Heart left ventricle (tissue), 13 donors: ENCODE data around the gene MKKS.

Experiments
- POLR2A ChIP-seq, 2 donors: fragments of 450-650 bp; IDR thresholded peaks; one replicate each; pipeline ENCODE4 v1.6.1; 2017; ENCODE audit warnings: antibody characterized with exemption in 2 of 2, mild to moderate bottlenecking in 2 of 2, moderate library complexity in 2 of 2
- TF ChIP-seq, protein P1 (sequence below), 12 donors: fragments of 200-600 bp; sonication (generic) in 4 of 12; IDR thresholded peaks; one replicate each; pipeline versions ENCODE4 v1.5.0 to v1.8.0; 2018 to 2022; ENCODE audit warnings: antibody characterized with exemption in 12 of 12, mild to moderate bottlenecking in 5 of 12
- donor health status: ischemic (EF 13 %, LVEDD 7.1; RV severe dilation, severe dysfunction).
- donor health status: DM: no; HTN: yes; CAD: no.
- donor health status: DM: no; HTN: no; CAD: no.
- donor health status: ischemic (EF 25% LVEDD 6.9; RV normal size, moderate dysfunction).
- donor health status: ischemic (EF 25% LVEDD 5.7; RV mildly dilated, moderate dysfunction).
- donor health status: ischemic (EF 35%, LVEDD 5.7; RV mildly dilated, moderate dysfunction).
- donor health status: nonischemic (EF 11% LVEDD 7.7; RV severe dilation, severe dysfunction).
- donor health status: DM: yes; HTN: yes; CAD: no.
- donor health status: PGD.
- donor health status: ischemic (EF 29% LVEDD 5.4; RV normal size, mild dysfunction).
- donor health status: nonischemic (EF 23%, LVEDD 6.1; RV moderate dilation, normal function).

DNA sequence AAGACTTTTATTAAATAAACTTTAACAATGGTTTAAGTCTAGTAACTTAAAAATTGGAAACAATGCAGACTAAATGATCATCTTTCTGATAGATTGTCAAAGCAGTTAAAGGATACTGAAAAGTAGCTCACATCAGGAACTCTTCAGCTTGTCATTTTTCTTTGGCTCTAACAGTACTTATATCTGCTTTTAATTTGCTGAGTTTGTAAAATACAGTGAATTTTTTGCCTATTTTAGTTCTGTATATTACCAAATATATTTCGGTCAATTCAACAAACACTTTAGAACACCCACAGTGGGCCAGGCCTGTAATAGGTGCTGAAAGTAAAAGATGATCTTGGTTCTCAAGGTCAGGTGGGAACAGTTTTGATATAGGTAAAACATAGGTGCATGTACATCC is 22.3 kb downstream of the MKKS start:
- no peak for TF ChIP-seq POLR2A (IDR thresholded peaks at IDR 0.05)
- TF ChIP-seq, protein P1, sequence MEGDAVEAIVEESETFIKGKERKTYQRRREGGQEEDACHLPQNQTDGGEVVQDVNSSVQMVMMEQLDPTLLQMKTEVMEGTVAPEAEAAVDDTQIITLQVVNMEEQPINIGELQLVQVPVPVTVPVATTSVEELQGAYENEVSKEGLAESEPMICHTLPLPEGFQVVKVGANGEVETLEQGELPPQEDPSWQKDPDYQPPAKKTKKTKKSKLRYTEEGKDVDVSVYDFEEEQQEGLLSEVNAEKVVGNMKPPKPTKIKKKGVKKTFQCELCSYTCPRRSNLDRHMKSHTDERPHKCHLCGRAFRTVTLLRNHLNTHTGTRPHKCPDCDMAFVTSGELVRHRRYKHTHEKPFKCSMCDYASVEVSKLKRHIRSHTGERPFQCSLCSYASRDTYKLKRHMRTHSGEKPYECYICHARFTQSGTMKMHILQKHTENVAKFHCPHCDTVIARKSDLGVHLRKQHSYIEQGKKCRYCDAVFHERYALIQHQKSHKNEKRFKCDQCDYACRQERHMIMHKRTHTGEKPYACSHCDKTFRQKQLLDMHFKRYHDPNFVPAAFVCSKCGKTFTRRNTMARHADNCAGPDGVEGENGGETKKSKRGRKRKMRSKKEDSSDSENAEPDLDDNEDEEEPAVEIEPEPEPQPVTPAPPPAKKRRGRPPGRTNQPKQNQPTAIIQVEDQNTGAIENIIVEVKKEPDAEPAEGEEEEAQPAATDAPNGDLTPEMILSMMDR (IDR thresholded peaks at IDR 0.05): no peak
